ENCODE measurements around the gene METRNL.
A peak's percentile ranks its signal among the peaks of the same experiment; 100 is the strongest.
"Not testable (repeated sequence)": the region's sequence is repeated elsewhere in the genome, so short reads cannot be mapped to it uniquely, and the experiment has no call there.

Gene METRNL

DNA sequence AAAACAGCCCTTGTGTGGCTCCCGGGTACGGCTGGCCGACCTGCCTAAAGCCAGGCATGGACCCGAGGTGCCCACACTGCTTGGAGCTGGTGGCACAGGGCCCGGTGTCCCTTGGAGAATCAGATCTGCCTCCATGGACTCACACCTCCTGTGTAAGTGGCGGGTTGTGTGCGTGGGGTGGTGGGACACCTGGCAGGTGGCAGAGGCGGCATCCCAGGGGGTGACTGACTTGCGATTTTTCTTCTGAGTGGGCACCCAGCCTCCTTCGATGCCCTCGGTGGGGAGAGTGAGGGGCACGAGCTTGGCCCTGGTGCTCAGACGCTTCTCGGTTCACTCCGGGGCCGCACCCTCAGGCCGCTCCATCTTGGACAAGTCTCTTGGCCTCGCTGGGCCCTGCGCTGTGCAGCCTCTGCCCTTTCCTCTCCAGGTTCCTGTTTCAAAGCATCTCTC, 35.8 kb downstream of the METRNL start:
- Histone ChIP-seq H3K9ac (ENCODE audit: low read depth, low read length) (no peak overlapping the region), H3K4me1 (ENCODE audit: insufficient read depth, low read length) (peaks cover 5% of the 10 kb centered on the region; the same call in 1 of the 2 replicates), H3K9me3 (ENCODE audit: control insufficient read depth, insufficient read depth, low read length) (no peaks in the 10 kb centered on the region), H3K36me3 (ENCODE audit: insufficient read depth, low read length) (no peaks in the 10 kb centered on the region)

DNA sequence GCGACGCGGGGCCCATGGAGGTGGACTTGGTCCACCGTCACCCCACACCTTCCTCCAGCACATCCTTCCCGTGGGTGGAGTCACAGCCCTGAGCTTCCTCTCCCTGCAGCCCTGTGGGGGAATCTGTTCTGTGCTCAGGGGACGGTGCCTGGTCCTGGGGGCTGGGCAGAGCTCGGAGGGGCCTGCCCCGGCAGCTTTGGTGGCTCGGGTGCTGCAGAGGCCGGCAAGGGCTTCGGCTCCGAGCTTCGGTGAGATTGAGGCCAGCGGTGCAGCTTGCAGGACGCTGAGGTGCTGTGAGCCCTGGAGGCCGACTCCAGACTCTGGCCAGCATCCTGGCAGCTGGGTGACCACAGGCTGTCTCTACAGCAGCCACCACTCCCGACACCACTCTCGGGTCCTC, 36.4 kb downstream of the METRNL start:
- peaks cover 5% of the 10 kb centered on the region; the same call in 1 of the 2 replicates for H3K4me1 ChIP-seq (ENCODE audit: insufficient read depth, low read length)
- H3K36me3 ChIP-seq (ENCODE audit: insufficient read depth, low read length) = no peaks in the 10 kb centered on the region
- H3K9ac ChIP-seq (ENCODE audit: low read depth, low read length) = no peak overlapping the region
- H3K9me3 ChIP-seq (ENCODE audit: control insufficient read depth, insufficient read depth, low read length) = no peaks in the 10 kb centered on the region

DNA sequence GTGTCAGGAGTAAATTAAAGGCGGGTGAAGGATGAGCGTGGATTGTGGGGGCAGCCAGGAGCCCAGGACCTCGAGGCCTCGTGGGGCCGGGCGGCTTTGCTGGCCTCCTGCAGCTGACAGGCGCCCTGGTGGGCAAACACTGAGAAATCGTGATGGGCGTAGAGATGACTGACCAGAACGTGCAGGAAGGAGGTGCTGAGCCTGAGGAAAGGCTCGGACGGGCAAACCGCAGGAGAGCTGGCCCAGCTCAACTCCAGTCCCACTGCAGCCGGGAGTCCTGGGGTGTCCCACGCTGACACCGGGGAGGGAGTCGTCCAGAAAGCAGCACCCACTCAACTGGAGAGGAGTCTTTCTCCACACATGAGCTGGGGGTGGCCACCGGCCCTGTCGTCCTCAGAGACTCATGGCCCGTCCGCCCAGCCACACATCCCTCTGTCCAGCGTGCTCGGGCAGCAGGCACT, 36.9 kb downstream of the METRNL start:
- Histone ChIP-seq H3K4me1 (ENCODE audit: insufficient read depth, low read length) (peaks cover 5% of the 10 kb centered on the region; the same call in 1 of the 2 replicates), H3K9me3 (ENCODE audit: control insufficient read depth, insufficient read depth, low read length) (no peaks in the 10 kb centered on the region), H3K9ac (ENCODE audit: low read depth, low read length) (no peak overlapping the region), H3K36me3 (ENCODE audit: insufficient read depth, low read length) (no peaks in the 10 kb centered on the region)

- no peaks in the 10 kb centered on the region for H3K9me3 ChIP-seq (ENCODE audit: control insufficient read depth, insufficient read depth, low read length)
- no peak overlapping the region for H3K9ac ChIP-seq (ENCODE audit: low read depth, low read length)
- peaks cover 5% of the 10 kb centered on the region; the same call in 1 of the 2 replicates for H3K4me1 ChIP-seq (ENCODE audit: insufficient read depth, low read length)
- no peaks in the 10 kb centered on the region for H3K36me3 ChIP-seq (ENCODE audit: insufficient read depth, low read length)
Measured at GRCh38 chr17:83116783-83117555, 37.6 kb downstream of the METRNL start.

DNA sequence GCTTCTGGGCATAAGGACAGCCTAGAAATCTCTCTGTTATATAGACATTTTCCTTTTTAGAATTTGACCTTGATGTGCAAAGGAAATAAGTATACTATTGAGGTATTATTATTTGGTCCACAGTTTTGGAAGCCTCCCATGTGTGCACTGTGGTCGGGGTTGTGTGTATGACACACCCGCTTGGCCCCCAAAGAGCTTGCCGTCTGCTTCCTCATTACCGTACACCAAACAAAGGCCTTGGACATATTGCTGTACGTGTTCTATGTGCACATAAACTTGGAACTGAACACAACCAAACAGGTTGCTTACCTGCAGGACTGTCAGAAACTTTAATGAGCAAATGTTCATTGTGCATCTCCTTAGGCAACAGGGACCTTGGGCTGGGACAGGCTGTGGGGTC, 38.2 kb downstream of the METRNL start:
- Histone ChIP-seq H3K4me1 (ENCODE audit: insufficient read depth, low read length) (peaks cover 5% of the 10 kb centered on the region; the same call in 1 of the 2 replicates), H3K36me3 (ENCODE audit: insufficient read depth, low read length) (no peaks in the 10 kb centered on the region), H3K9ac (ENCODE audit: low read depth, low read length) (no peak overlapping the region), H3K9me3 (ENCODE audit: control insufficient read depth, insufficient read depth, low read length) (no peaks in the 10 kb centered on the region)

DNA sequence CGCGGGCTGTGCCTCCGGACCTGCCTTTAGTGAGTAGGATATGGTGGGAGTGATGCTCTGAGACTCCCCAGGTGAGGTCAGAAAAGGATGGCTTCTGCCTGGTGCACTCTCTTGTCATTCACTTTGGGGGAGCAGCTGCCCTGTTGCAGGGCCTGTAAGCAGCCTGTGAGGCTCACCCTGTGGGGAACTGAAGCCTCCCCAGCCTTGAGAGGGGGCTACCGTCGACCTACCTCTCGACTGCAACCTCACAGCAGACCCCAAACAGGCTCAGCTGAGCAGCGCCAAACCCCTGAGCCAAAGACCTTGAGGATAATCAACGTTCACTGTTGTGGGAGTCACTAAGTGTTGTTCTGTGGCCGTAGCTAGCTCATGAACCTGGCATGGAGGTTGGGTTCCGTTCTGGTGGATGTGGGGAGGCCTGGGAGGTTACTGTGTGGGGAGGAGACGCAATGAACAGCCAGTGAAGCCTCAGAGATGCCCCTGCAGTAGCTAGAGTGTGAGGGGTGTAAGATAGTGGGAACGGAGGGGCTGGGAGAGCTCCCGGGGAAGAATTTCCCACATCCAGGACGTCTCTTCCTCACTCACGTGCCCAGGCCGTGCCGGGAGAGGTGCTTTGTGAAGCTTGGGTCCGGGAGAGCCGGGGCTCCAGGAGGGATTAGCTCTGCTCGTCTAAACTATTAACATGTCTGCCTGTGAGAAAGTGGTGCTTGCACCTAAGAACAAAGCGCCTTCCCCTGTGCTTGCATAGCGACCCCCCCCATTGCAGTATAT, 38.8 kb downstream of the METRNL start:
- Histone ChIP-seq H3K36me3 (ENCODE audit: insufficient read depth, low read length) (no peaks in the 10 kb centered on the region), H3K9me3 (ENCODE audit: control insufficient read depth, insufficient read depth, low read length) (no peaks in the 10 kb centered on the region), H3K9ac (ENCODE audit: low read depth, low read length) (no peak overlapping the region), H3K4me1 (ENCODE audit: insufficient read depth, low read length) (no peaks in the 10 kb centered on the region; the same call in 1 of the 2 replicates)

GRCh38 chr17:83119987-83120864, 40.8 kb downstream of the METRNL start:
- Histone ChIP-seq H3K36me3 (ENCODE audit: insufficient read depth, low read length) (no peaks in the 10 kb centered on the region), H3K9me3 (ENCODE audit: control insufficient read depth, insufficient read depth, low read length) (no peaks in the 10 kb centered on the region), H3K4me1 (ENCODE audit: insufficient read depth, low read length) (no peaks in the 10 kb centered on the region), H3K9ac (ENCODE audit: low read depth, low read length) (peak overlapping the region; percentile 41; the same call in 1 of the 2 replicates)

DNA sequence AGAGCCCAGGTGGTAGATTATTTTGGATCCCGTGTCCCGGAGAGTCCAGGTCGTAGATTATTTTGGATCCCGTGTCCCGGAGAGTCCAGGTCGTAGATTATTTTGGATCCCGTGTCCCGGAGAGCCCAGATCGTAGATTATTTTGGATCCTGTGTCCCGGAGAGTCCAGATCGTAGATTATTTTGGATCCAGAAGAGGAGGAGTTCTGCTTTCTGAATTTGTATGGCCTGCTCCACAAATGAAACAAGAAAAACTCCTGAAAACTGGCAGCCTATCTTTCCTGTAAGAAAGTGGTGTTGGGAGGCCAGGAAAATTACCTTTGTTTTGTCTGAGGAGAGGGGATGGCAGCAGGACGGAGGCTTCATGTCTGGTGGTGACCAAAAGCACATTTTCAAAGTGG, 42.1 kb downstream of the METRNL start:
- H3K9ac ChIP-seq (ENCODE audit: low read depth, low read length); H3K4me1 ChIP-seq (ENCODE audit: insufficient read depth, low read length); H3K9me3 ChIP-seq (ENCODE audit: control insufficient read depth, insufficient read depth, low read length); H3K36me3 ChIP-seq (ENCODE audit: insufficient read depth, low read length): not testable (repeated sequence)

DNA sequence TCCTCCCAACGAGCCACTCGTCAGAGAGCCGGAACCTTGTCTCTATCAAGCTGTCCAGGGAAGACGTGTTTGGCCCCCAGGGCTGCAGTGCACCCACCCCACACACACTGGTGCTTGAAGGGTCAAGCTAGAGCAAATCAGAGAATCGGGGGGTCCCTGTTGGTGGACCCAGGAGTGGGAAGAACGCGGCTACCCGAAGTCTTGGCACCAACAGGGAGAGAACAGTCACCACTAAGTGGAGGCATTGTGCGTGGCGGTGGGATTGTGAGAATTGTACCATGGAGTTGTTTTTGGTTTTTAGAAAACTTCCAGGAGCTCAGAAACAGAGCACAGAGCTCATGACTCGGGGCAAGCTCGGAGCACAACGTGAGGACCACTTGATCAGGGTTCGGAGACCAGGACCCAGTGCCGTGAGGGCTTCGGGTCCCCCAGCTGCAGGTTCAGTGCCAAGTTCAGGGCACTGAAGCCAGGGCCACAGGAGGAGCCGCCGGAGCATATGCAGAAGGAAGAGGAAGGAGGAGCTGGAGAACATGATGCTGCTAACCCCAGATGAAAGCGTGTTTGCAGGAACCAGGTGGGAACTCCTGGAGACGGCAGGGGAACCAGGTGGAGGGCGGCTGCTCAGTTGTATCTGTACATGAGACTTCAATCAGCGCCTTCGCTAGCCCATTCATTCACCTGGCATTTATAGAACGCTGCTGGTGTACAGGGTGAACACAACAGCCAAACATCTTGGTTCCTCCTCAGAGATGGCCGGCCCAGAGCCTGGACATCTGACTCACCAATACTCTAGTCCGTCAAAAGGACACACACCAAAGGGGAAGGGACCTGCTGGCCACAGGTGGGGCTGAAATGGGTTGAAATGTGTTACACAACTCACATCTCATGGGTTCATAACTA, 42.8 kb downstream of the METRNL start:
- no peaks in the 10 kb centered on the region for H3K9me3 ChIP-seq (ENCODE audit: control insufficient read depth, insufficient read depth, low read length)

DNA sequence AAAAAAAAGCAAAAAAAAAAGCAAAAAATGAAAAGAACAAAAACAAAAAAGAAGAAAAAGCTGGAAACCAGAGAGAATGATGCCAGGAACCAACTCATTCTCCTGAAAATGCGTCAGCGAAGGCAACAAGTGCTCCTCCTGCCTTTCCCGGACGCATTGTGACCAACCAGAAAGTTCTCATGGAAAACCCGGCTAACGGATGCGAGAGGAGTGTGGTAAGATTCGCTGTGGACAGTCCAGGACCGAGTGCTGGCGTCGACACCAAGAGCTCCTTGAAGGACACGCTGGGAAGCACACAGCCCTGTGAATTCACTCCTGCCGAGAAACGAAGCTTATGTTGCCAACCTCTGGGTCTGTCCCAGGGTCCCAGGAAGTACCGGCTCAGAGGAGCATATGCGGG, 43.4 kb downstream of the METRNL start:
- Histone ChIP-seq H3K4me1 (ENCODE audit: insufficient read depth, low read length) (no peaks in the 10 kb centered on the region), H3K9ac (ENCODE audit: low read depth, low read length) (no peak overlapping the region), H3K36me3 (ENCODE audit: insufficient read depth, low read length) (no peaks in the 10 kb centered on the region)

More for the DNA sequence above, 42.8 kb downstream of the METRNL start:
- Histone ChIP-seq H3K4me1 (ENCODE audit: insufficient read depth, low read length) (no peaks in the 10 kb centered on the region), H3K36me3 (ENCODE audit: insufficient read depth, low read length) (no peaks in the 10 kb centered on the region), H3K9ac (ENCODE audit: low read depth, low read length) (no peak overlapping the region)

DNA sequence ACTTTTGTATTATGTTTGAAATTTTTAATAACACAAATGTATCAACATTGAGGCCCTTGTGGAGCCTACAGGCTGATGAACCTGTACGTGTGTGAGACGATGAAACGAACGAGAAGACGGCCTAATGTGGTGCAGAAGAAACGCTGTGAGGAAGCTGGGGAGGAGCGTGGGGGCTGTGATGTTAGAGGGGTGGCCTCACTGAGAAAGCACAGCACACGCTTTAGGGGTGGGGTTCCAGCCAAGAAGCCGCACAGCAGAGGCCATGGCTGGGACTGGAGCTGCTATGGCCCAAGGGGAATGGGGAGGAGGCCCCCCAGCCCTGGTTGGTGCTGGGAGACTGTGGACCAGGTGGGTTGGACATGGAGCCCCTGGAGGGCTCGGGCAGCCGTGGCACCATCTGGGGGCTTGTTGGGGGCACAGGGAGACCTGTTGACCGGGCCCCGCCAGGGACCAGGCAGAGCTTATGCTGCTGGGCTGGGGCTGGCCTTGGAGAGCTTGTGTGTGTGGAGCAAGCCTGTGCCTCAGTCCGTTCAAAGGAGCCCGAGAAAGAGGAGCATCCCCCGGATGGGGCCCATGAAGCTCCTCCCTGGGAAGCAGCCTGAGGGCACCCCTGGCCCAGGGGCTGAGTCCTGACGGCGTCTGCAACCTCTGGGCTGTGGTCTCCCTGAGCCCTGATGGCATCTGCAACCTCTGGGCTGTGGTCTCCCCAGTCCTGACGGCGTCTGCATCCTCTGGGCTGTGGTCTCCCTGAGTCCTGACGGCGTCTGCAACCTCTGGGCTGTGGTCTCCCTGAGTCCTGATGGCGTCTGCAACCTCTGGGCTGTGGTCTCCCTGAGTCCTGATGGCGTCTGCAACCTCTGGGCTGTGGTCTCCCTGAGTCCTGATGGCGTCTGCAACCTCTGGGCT, 44.7 kb downstream of the METRNL start:
- Histone ChIP-seq H3K9me3 (ENCODE audit: control insufficient read depth, insufficient read depth, low read length) (no peaks in the 10 kb centered on the region), H3K4me1 (ENCODE audit: insufficient read depth, low read length) (no peaks in the 10 kb centered on the region), H3K9ac (ENCODE audit: low read depth, low read length) (no peak overlapping the region), H3K36me3 (ENCODE audit: insufficient read depth, low read length) (no peaks in the 10 kb centered on the region)

More for the DNA sequence above, 43.4 kb downstream of the METRNL start:
- no peaks in the 10 kb centered on the region for H3K9me3 ChIP-seq (ENCODE audit: control insufficient read depth, insufficient read depth, low read length)

DNA sequence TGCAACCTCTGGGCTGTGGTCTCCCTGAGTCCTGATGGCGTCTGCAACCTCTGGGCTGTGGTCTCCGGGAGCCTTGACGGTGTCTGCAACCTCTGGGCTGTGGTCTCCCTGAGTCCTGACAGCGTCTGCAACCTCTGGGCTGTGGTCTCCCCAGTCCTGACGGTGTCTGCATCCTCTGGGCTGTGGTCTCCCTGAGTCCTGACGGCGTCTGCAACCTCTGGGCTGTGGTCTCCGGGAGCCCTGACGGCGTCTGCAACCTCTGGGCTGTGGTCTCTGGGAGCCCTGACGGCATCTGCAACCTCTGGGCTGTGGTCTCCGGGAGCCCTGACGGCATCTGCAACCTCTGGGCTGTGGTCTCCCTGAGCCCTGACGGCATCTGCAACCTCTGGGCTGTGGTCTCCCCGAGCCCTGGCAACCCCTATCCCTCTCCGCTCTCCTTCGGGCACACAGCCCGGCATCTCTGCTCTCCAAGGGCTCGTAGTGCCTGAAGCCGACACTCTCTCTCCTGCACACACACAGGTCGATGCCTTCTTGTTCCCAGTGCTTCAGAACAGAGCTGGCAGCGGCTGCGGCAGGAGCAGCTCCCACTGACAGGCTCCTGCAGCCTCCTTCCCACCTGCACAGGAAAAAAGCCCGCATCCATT, 45.6 kb downstream of the METRNL start:
- Histone ChIP-seq H3K9ac (ENCODE audit: low read depth, low read length) (no peak overlapping the region), H3K9me3 (ENCODE audit: control insufficient read depth, insufficient read depth, low read length) (no peaks in the 10 kb centered on the region), H3K36me3 (ENCODE audit: insufficient read depth, low read length) (no peaks in the 10 kb centered on the region), H3K4me1 (ENCODE audit: insufficient read depth, low read length) (no peaks in the 10 kb centered on the region)

Measured in ES-I3 (cell line).